DOHH2 (cell line): ENCODE measurements around the gene RSL1D1.

Experiments
- H3F3A ChIP-seq: fragments of 200-600 bp; sonication (generic), shearing (Covaris generic); 2 replicates; pipeline ENCODE4 v1.6.0; 2016; ENCODE audit warnings: antibody characterized with exemption, mild to moderate bottlenecking; ENCODE audit not compliant: control insufficient read depth, insufficient read depth
- H3K27ac ChIP-seq: fragments of 200-600 bp; sonication (generic); 2 replicates; pipeline ENCODE4 v1.5.1; 2014; ENCODE audit warnings: low read depth, mild to moderate bottlenecking, low read length, moderate library complexity
- H3K27me3 ChIP-seq: fragments of 200-600 bp; sonication (generic); 2 replicates; pipeline ENCODE4 v1.6.1; 2014; ENCODE audit warnings: mild to moderate bottlenecking, low read length, mixed read lengths; ENCODE audit not compliant: control insufficient read depth
- H3K36me3 ChIP-seq: fragments of 200-600 bp; sonication (generic); 2 replicates; pipeline ENCODE4 v1.6.1; 2014; ENCODE audit warnings: mild to moderate bottlenecking, low read length, moderate library complexity, mixed read lengths; ENCODE audit not compliant: control insufficient read depth
- H3K4me1 ChIP-seq: fragments of 200-600 bp; sonication (generic); 2 replicates; pipeline ENCODE4 v1.6.1; 2014; ENCODE audit warnings: mild to moderate bottlenecking, low read length, mixed read lengths; ENCODE audit not compliant: control insufficient read depth
- H3K4me2 ChIP-seq: fragments of 200-600 bp; sonication (generic); 2 replicates; pipeline ENCODE4 v1.6.0; 2014; ENCODE audit warnings: mild to moderate bottlenecking, low read length, moderate library complexity
- H3K4me3 ChIP-seq: fragments of 200-600 bp; sonication (generic); 2 replicates; pipeline ENCODE4 v1.5.1; 2014; ENCODE audit warnings: mild to moderate bottlenecking, low read length, mixed read lengths
- H3K79me2 ChIP-seq: fragments of 200-600 bp; sonication (generic); 2 replicates; pipeline ENCODE4 v1.6.1; 2014; ENCODE audit warnings: mild to moderate bottlenecking, low read length, mixed read lengths; ENCODE audit not compliant: control insufficient read depth
- H3K9me2 ChIP-seq: fragments of 200-600 bp; sonication (generic); replicated peaks from 2 replicates; pipeline ENCODE4 v1.6.1; 2014; ENCODE audit warnings: mild to moderate bottlenecking, low read length, mixed read lengths; ENCODE audit not compliant: control insufficient read depth
- H3K9me3 ChIP-seq: fragments of 200-600 bp; sonication (generic); 2 replicates; pipeline ENCODE4 v1.6.1; 2014; ENCODE audit warnings: antibody characterized with exemption, low read length, mixed read lengths; ENCODE audit not compliant: control insufficient read depth, insufficient read depth
- H4K20me1 ChIP-seq: fragments of 200-600 bp; sonication (generic); 2 replicates; pipeline ENCODE4 v1.6.0; 2014; ENCODE audit warnings: low read depth, mild to moderate bottlenecking, antibody characterized with exemption, low read length, moderate library complexity; ENCODE audit not compliant: control insufficient read depth, insufficient read depth
- CTCF ChIP-seq: fragments of 200-600 bp; sonication (generic); IDR thresholded peaks from one replicate; pipeline ENCODE4 v1.5.1; 2014; ENCODE audit warnings: antibody characterized with exemption, mild to moderate bottlenecking, low read depth, low read length; ENCODE audit not compliant: poor library complexity, severe bottlenecking
- EZH2phosphoT487 ChIP-seq: fragments of 200-600 bp; sonication (generic); IDR thresholded peaks from 2 replicates; pipeline ENCODE4 v1.6.1; 2017; ENCODE audit warnings: borderline replicate concordance, mild to moderate bottlenecking, antibody characterized with exemption, low read length, moderate library complexity, mixed read lengths

The RSL1D1 gene

GRCh38 chr16:11795887-11796226, 55.5 kb downstream of the RSL1D1 start:
- Histone ChIP-seq H3K9me2 (no peaks in the 10 kb centered on the region), H3K27ac (peak overlapping the region; percentile 61; the same call in 1 of the 2 replicates), H3K4me3 (peak overlapping the region; percentile 93), H4K20me1 (peaks cover 7% of the 10 kb centered on the region), H3K79me2 (peaks cover 92% of the 10 kb centered on the region), H3K27me3 (no peaks in the 10 kb centered on the region), H3K4me2 (peak overlapping the region; percentile 97), H3K36me3 (peaks cover 50% of the 10 kb centered on the region), H3K4me1 (peaks cover 62% of the 10 kb centered on the region), H3K9me3 (no peaks in the 10 kb centered on the region), H3F3A (peaks cover 16% of the 10 kb centered on the region; the same call in 1 of the 2 replicates)
- no peak for TF ChIP-seq EZH2phosphoT487
- TF ChIP-seq CTCF = no peak

- H4K20me1 ChIP-seq = peaks cover 7% of the 10 kb centered on the region
- no peaks in the 10 kb centered on the region for H3K9me2 ChIP-seq
- peaks cover 51% of the 10 kb centered on the region for H3K36me3 ChIP-seq
- H3K27me3 ChIP-seq = no peaks in the 10 kb centered on the region
- H3K9me3 ChIP-seq = no peaks in the 10 kb centered on the region
- TF ChIP-seq CTCF (no peak), EZH2phosphoT487 (no peak)
- H3K4me2 ChIP-seq = peak overlapping the region; percentile 97
- peaks cover 93% of the 10 kb centered on the region for H3K79me2 ChIP-seq
- H3K4me1 ChIP-seq = peaks cover 61% of the 10 kb centered on the region
- H3K27ac ChIP-seq = no peak overlapping the region
- peak overlapping the region; percentile 93 for H3K4me3 ChIP-seq
- peaks cover 16% of the 10 kb centered on the region; the same call in 1 of the 2 replicates for H3F3A ChIP-seq
Measured at GRCh38 chr16:11794996-11795886, 56.1 kb downstream of the RSL1D1 start.

- H3K9me3 ChIP-seq = no peaks in the 10 kb centered on the region
- no peaks in the 10 kb centered on the region for H3K9me2 ChIP-seq
- TF ChIP-seq CTCF (no peak), EZH2phosphoT487 (no peak)
- no peaks in the 10 kb centered on the region for H3K27me3 ChIP-seq
- H3K4me3 ChIP-seq = no peak overlapping the region
- H4K20me1 ChIP-seq = peaks cover 7% of the 10 kb centered on the region
- H3K4me1 ChIP-seq = peaks cover 53% of the 10 kb centered on the region
- H3K27ac ChIP-seq = no peak overlapping the region
- H3K79me2 ChIP-seq = peaks cover 93% of the 10 kb centered on the region
- peaks cover 16% of the 10 kb centered on the region; the same call in 1 of the 2 replicates for H3F3A ChIP-seq
- H3K4me2 ChIP-seq = peak overlapping the region; percentile 97; the same call in 1 of the 2 replicates
- peaks cover 55% of the 10 kb centered on the region for H3K36me3 ChIP-seq
Measured at GRCh38 chr16:11794447-11794846, 56.9 kb downstream of the RSL1D1 start.
